Subcutaneous abdominal adipose tissue (tissue), 5 donors: ENCODE data around the gene CROCC.

Experiments used
- H3K27ac ChIP-seq: one replicate; pipeline ENCODE4 v1.7.0; 2013; ENCODE audit warnings: low read depth, mild to moderate bottlenecking, inconsistent platforms, low read length, moderate library complexity
- H3K27me3 ChIP-seq, 5 donors: one replicate each; pipeline ENCODE4 v1.7.0; 2013; ENCODE audit warnings: low read length in 5 of 5, inconsistent platforms in 1 of 5; ENCODE audit not compliant: control insufficient read depth in 5 of 5, insufficient read depth in 4 of 5
- H3K36me3 ChIP-seq, 5 donors: one replicate each; pipeline ENCODE4 v1.7.0; 2013; ENCODE audit warnings: low read length in 5 of 5; ENCODE audit not compliant: control insufficient read depth in 5 of 5, insufficient read depth in 5 of 5
- H3K4me1 ChIP-seq, 5 donors: one replicate each; pipeline ENCODE4 v1.7.0; 2013; ENCODE audit warnings: low read length in 5 of 5, mild to moderate bottlenecking in 3 of 5, moderate library complexity in 1 of 5; ENCODE audit not compliant: control insufficient read depth in 5 of 5, insufficient read depth in 5 of 5
- H3K4me3 ChIP-seq, 5 donors: one replicate each; pipeline ENCODE4 v1.7.0; 2013; ENCODE audit warnings: low read length in 5 of 5, low read depth in 1 of 5
- H3K9ac ChIP-seq, 5 donors: one replicate each; pipeline ENCODE4 v1.7.0; 2013; ENCODE audit warnings: low read length in 5 of 5, mild to moderate bottlenecking in 4 of 5, moderate library complexity in 3 of 5
- H3K9me3 ChIP-seq, 5 donors: one replicate each; pipeline ENCODE4 v1.7.0; 2013; ENCODE audit warnings: low read length in 5 of 5; ENCODE audit not compliant: control insufficient read depth in 5 of 5
- donor health status: healthy.
- donor health status: healthy.
- donor health status: healthy.
- donor health status: healthy.
- donor health status: healthy.

The CROCC gene

GRCh38 chr1:16981269-16981849, 59.6 kb downstream of the CROCC start:
- Histone ChIP-seq H3K9me3 (no peaks in the 10 kb centered on the region), H3K27me3 (peaks cover 0 to 5% (median 3%) of the 10 kb centered on the region in 5 donors), H3K4me1 (peaks cover 2 to 39% (median 27%) of the 10 kb centered on the region in 5 donors), H3K9ac (no peak overlapping the region), H3K27ac (no peak overlapping the region), H3K36me3 (peaks cover 0 to 9% (median 8%) of the 10 kb centered on the region in 5 donors), H3K4me3 (no peak overlapping the region)

GRCh38 chr1:16982902-16983301, 61.2 kb downstream of the CROCC start:
- no peak overlapping the region for H3K9ac ChIP-seq
- H3K36me3 ChIP-seq = peaks cover 0 to 24% (median 22%) of the 10 kb centered on the region in 5 donors

GRCh38 chr1:16983649-16984048, 61.9 kb downstream of the CROCC start:
- Histone ChIP-seq H3K27ac (no peak overlapping the region), H3K36me3 (peaks cover 0 to 29% (median 27%) of the 10 kb centered on the region in 5 donors), H3K4me1 (peaks cover 2 to 30% (median 21%) of the 10 kb centered on the region in 5 donors), H3K9ac (no peak overlapping the region), H3K27me3 (peaks cover 0 to 5% (median 3%) of the 10 kb centered on the region in 5 donors), H3K4me3 (no peak overlapping the region), H3K9me3 (no peaks in the 10 kb centered on the region)

More at GRCh38 chr1:16982902-16983301, 61.2 kb downstream of the CROCC start:
- no peak overlapping the region for H3K27ac ChIP-seq
- peaks cover 2 to 37% (median 27%) of the 10 kb centered on the region in 5 donors for H3K4me1 ChIP-seq
- peaks cover 0 to 5% (median 3%) of the 10 kb centered on the region in 5 donors for H3K27me3 ChIP-seq
- H3K9me3 ChIP-seq = no peaks in the 10 kb centered on the region
- H3K4me3 ChIP-seq = no peak overlapping the region

- no peak overlapping the region for H3K27ac ChIP-seq
- no peaks in the 10 kb centered on the region for H3K9me3 ChIP-seq
- no peak overlapping the region for H3K4me3 ChIP-seq
Observed at GRCh38 chr1:16984717-16985116, 63.0 kb downstream of the CROCC start.

GRCh38 chr1:16986113-16986512, 64.4 kb downstream of the CROCC start:
- Histone ChIP-seq H3K9me3 (no peaks in the 10 kb centered on the region), H3K4me1 (peaks cover 2 to 13% (median 10%) of the 10 kb centered on the region in 5 donors), H3K27ac (no peak overlapping the region), H3K9ac (no peak overlapping the region), H3K27me3 (peaks cover 0 to under 1% (median 0%) of the 10 kb centered on the region in 5 donors), H3K4me3 (no peak overlapping the region), H3K36me3 (peaks cover 0 to 51% (median 42%) of the 10 kb centered on the region in 5 donors)

More at GRCh38 chr1:16984717-16985116, 63.0 kb downstream of the CROCC start:
- Histone ChIP-seq H3K9ac (peak overlapping the region in 2 of 5 donors; percentile 55 to 62), H3K27me3 (peaks cover 0 to 5% (median under 1%) of the 10 kb centered on the region in 5 donors), H3K4me1 (peaks cover 2 to 19% (median 11%) of the 10 kb centered on the region in 5 donors), H3K36me3 (peaks cover 0 to 39% (median 32%) of the 10 kb centered on the region in 5 donors)

GRCh38 chr1:16986560-16986959, 64.8 kb downstream of the CROCC start:
- Histone ChIP-seq H3K36me3 (peaks cover 0 to 56% (median 47%) of the 10 kb centered on the region in 5 donors), H3K27ac (no peak overlapping the region), H3K4me1 (peaks cover 2 to 13% (median 10%) of the 10 kb centered on the region in 5 donors), H3K9ac (no peak overlapping the region), H3K4me3 (no peak overlapping the region), H3K9me3 (no peaks in the 10 kb centered on the region), H3K27me3 (no peaks in the 10 kb centered on the region)

GRCh38 chr1:16986962-16987361, 65.2 kb downstream of the CROCC start:
- Histone ChIP-seq H3K27me3 (no peaks in the 10 kb centered on the region), H3K36me3 (peaks cover 0 to 60% (median 51%) of the 10 kb centered on the region in 5 donors), H3K4me3 (no peak overlapping the region), H3K4me1 (peaks cover 2 to 13% (median 10%) of the 10 kb centered on the region in 5 donors), H3K9me3 (no peaks in the 10 kb centered on the region), H3K9ac (no peak overlapping the region), H3K27ac (no peak overlapping the region)

- Histone ChIP-seq H3K36me3 (peaks cover 0 to 69% (median 57%) of the 10 kb centered on the region in 5 donors), H3K27me3 (no peaks in the 10 kb centered on the region), H3K9me3 (no peaks in the 10 kb centered on the region), H3K4me3 (no peak overlapping the region), H3K9ac (no peak overlapping the region), H3K27ac (no peak overlapping the region), H3K4me1 (peaks cover 2 to 13% (median 10%) of the 10 kb centered on the region in 5 donors)
Observed at GRCh38 chr1:16988210-16988609, 66.5 kb downstream of the CROCC start.

- H3K27me3 ChIP-seq = no peaks in the 10 kb centered on the region
- H3K4me1 ChIP-seq = peaks cover 0 to 4% (median 3%) of the 10 kb centered on the region in 5 donors
- H3K4me3 ChIP-seq = no peak overlapping the region
- peak overlapping the region in 1 of 5 donors; percentile 41 for H3K9ac ChIP-seq
- no peaks in the 10 kb centered on the region for H3K9me3 ChIP-seq
- peaks cover 0 to 78% (median 60%) of the 10 kb centered on the region in 5 donors for H3K36me3 ChIP-seq
- H3K27ac ChIP-seq = no peak overlapping the region
Observed at GRCh38 chr1:16989676-16990391, 68.1 kb downstream of the CROCC start.

GRCh38 chr1:16991571-16991970, 69.8 kb downstream of the CROCC start:
- H3K27me3 ChIP-seq = no peaks in the 10 kb centered on the region
- no peaks in the 10 kb centered on the region for H3K4me1 ChIP-seq
- H3K36me3 ChIP-seq = peaks cover 0 to 84% (median 65%) of the 10 kb centered on the region in 5 donors
- no peak overlapping the region for H3K9ac ChIP-seq
- no peak overlapping the region for H3K27ac ChIP-seq
- no peak overlapping the region for H3K4me3 ChIP-seq
- H3K9me3 ChIP-seq = no peaks in the 10 kb centered on the region
